Peyer's patch (tissue), 4 donors: ENCODE measurements around the gene SCART1.

Experiments
- CTCF ChIP-seq, 6 experiments: fragments of 450-650 bp in 4 of 6; fragments of 200-600 bp in 2 of 6; sonication (generic) in 1 of 6; IDR thresholded peaks; one replicate each; pipeline ENCODE4 v1.5.1; 2017 to 2019; ENCODE audit warnings: antibody characterized with exemption in 6 of 6, mild to moderate bottlenecking in 3 of 6, moderate library complexity in 1 of 6
- POLR2A ChIP-seq, 2 donors: fragments of 450-650 bp; IDR thresholded peaks; one replicate each; pipeline ENCODE4 v1.5.1; 2017; ENCODE audit warnings: antibody characterized with exemption in 2 of 2, mild to moderate bottlenecking in 2 of 2, moderate library complexity in 2 of 2

- TF ChIP-seq CTCF (IDR thresholded peaks at IDR 0.05) (no peak), POLR2A (IDR thresholded peaks at IDR 0.05) (no peak)
These were observed 30.7 kb upstream of the SCART1 start for GRCh38 chr10:133422807-133423771.
